Stomach (tissue), 9 donors: Measurements from ENCODE around the gene PTCH2. TPM values are rescaled to one million over a fixed set of nuclear protein-coding genes. Genes with fewer than 3 reads are reported as not detected.

ENCODE experiments used
- DNase-seq, 2 donors: peaks; one replicate each; pipeline versions ENCODE4 v3.0.0 to v3.0.0-alpha.2; 2013 to 2019
- H3K27ac ChIP-seq, 5 donors: fragments of 200-600 bp in 4 of 5; sonication (generic) in 4 of 5; one replicate each; pipeline ENCODE4 v1.5.1; 2013 to 2019; ENCODE audit warnings: mild to moderate bottlenecking in 1 of 5, moderate library complexity in 1 of 5
- H3K27me3 ChIP-seq, 3 donors: fragments of 200-600 bp; sonication (generic); one replicate each; pipeline ENCODE4 v1.5.1; 2017 to 2019; ENCODE audit warnings: mixed run types in 1 of 3
- H3K36me3 ChIP-seq, 4 donors: fragments of 200-600 bp; sonication (generic); 1 replicate in 3 of 4; 2 replicates in 1 of 4; pipeline ENCODE4 v1.5.1; 2016 to 2019
- H3K4me1 ChIP-seq, 4 donors: fragments of 200-600 bp; sonication (generic); one replicate each; pipeline ENCODE4 v1.5.1; 2016 to 2019
- H3K4me3 ChIP-seq, 4 donors: fragments of 200-600 bp; sonication (generic) in 3 of 4; one replicate each; pipeline ENCODE4 v1.5.1; 2016 to 2019; ENCODE audit warnings: mild to moderate bottlenecking in 1 of 4
- H3K9me3 ChIP-seq, 4 donors: fragments of 200-600 bp; sonication (generic); one replicate each; pipeline ENCODE4 v1.5.1; 2016 to 2019
- EP300 ChIP-seq: sonication (generic); formaldehyde crosslinking; IDR thresholded peaks from one replicate; pipeline ENCODE4 v1.6.1; 2017; ENCODE audit warnings: antibody characterized with exemption
- POLR2A ChIP-seq, 4 donors: fragments of 450-650 bp; IDR thresholded peaks; one replicate each; pipeline ENCODE4 v1.6.1; 2016; ENCODE audit warnings: antibody characterized with exemption in 4 of 4, control low read depth in 2 of 4, mild to moderate bottlenecking in 1 of 4, moderate library complexity in 1 of 4
- POLR2AphosphoS5 ChIP-seq, 3 donors: sonication (generic); formaldehyde crosslinking; IDR thresholded peaks; one replicate each; pipeline ENCODE4 v1.6.1; 2016; ENCODE audit warnings: antibody characterized with exemption in 3 of 3
- WGBS, 5 donors: extraction: QIAGEN DNeasy Blood & Tissue Kit in 3 of 5; methylation state at CpG; one replicate each; pipeline versions ENCODE4 v1.1.5 to v1.1.7; 2013 to 2018; 5-methylcytosine and 5-hydroxymethylcytosine counted together
- intact Hi-C: fragments of 100-400 bp; cut with DNase I; formaldehyde crosslinking; loops from one replicate; pipeline ENCODE4 v1.15.1; 2023; ENCODE audit warnings: low total_unique reads
- polyA plus RNA-seq, 3 donors: library from polyadenylated mRNA; stranded (reverse); fragments of 200-250 nt; gene quantifications; one replicate each; pipeline ENCODE4 v1.2.3, GENCODE V29; 2013
- total RNA-seq, 5 donors: library from RNA; depleted of rRNA; stranded (reverse); fragments of >200 nt; gene quantifications; one replicate each; pipeline versions ENCODE4 v1.1.0 to v1.2.3, GENCODE V29; 2014 to 2016
- TF ChIP-seq, protein P1 (sequence below), 7 experiments: fragments of 450-650 bp in 4 of 7; fragments of 200-600 bp in 3 of 7; sonication (generic) in 3 of 7; IDR thresholded peaks; one replicate each; pipeline ENCODE4 v1.5.1; 2016 to 2019; ENCODE audit warnings: antibody characterized with exemption in 7 of 7, control low read depth in 2 of 7, mild to moderate bottlenecking in 1 of 7
- donor health status: healthy with polysubstance abuse.
- donor health status: Bipolar disorder and iron deficiency.
- donor health status: healthy.

PTCH2 gene
- total and polyA plus RNA-seq, 8 donors: under 0.01 to 2.3 (median 0.40) TPM; not detected in 2

GRCh38 chr1:44790968-44791801 is 51.9 kb downstream of the PTCH2 start:
- peak in 1 of 2 donors; percentile 56 for DNase-seq
- Histone ChIP-seq H3K27ac (no peak overlapping the region), H3K4me1 (peaks cover 5 to 7% (median 7%) of the 10 kb centered on the region in 4 donors), H3K27me3 (no peaks in the 10 kb centered on the region), H3K36me3 (no peaks in the 10 kb centered on the region), H3K9me3 (no peaks in the 10 kb centered on the region), H3K4me3 (no peak overlapping the region)
- TF ChIP-seq, protein P1, sequence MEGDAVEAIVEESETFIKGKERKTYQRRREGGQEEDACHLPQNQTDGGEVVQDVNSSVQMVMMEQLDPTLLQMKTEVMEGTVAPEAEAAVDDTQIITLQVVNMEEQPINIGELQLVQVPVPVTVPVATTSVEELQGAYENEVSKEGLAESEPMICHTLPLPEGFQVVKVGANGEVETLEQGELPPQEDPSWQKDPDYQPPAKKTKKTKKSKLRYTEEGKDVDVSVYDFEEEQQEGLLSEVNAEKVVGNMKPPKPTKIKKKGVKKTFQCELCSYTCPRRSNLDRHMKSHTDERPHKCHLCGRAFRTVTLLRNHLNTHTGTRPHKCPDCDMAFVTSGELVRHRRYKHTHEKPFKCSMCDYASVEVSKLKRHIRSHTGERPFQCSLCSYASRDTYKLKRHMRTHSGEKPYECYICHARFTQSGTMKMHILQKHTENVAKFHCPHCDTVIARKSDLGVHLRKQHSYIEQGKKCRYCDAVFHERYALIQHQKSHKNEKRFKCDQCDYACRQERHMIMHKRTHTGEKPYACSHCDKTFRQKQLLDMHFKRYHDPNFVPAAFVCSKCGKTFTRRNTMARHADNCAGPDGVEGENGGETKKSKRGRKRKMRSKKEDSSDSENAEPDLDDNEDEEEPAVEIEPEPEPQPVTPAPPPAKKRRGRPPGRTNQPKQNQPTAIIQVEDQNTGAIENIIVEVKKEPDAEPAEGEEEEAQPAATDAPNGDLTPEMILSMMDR (IDR thresholded peaks at IDR 0.05): no peak
- no peak for TF ChIP-seq POLR2A (IDR thresholded peaks at IDR 0.05)
- no peak for TF ChIP-seq POLR2AphosphoS5 (IDR thresholded peaks at IDR 0.05)
- TF ChIP-seq EP300: no peak
- intact Hi-C loops: loop anchor here (5.0 kb wide), 1 partner anchor 46 kb away; no protein-coding TSS in a partner anchor
- 45 to 68% (median 53%) methylated on average over 7 of the region's 7 CpGs for WGBS, 5 donors

- Histone ChIP-seq H3K4me3 (no peak within 1 kb of the TSS), H3K4me1 (peaks cover 32 to 36% (median 34%) of the 10 kb centered on the region in 4 donors), H3K27me3 (no peaks in the 10 kb centered on the region), H3K9me3 (no peaks in the 10 kb centered on the region), H3K36me3 (no peaks in the 10 kb centered on the region), H3K27ac (peak within 1 kb of the TSS in 2 of 5 donors; percentile 27 to 72)
- no peak for TF ChIP-seq POLR2AphosphoS5 (IDR thresholded peaks at IDR 0.05)
- TF ChIP-seq EP300: no peak
- TF ChIP-seq POLR2A (IDR thresholded peaks at IDR 0.05): no peak
- TF ChIP-seq, protein P1 (IDR thresholded peaks at IDR 0.05): no peak
- 79 to 95% (median 84%) methylated on average over 7 to 9 of the region's 9 CpGs for WGBS, 5 donors
- intact Hi-C loops: no loop called here
- DNase-seq: peak in 1 of 2 donors; percentile 12
Observed at GRCh38 chr1:44788120-44788860, 54.8 kb downstream of the PTCH2 start, which contains the start of gene BEST4. TSS of gene BEST4 (minus strand) at chr1:44788170. CDS start at chr1:44787705, 465 bp downstream.

GRCh38 chr1:44787506-44787905 is 55.5 kb downstream of the PTCH2 start:
- TF ChIP-seq POLR2A (IDR thresholded peaks at IDR 0.05) (no peak), POLR2AphosphoS5 (IDR thresholded peaks at IDR 0.05) (no peak), EP300 (no peak)
- TF ChIP-seq, protein P1 (IDR thresholded peaks at IDR 0.05): no peak
- H3K27me3 ChIP-seq: no peaks in the 10 kb centered on the region
- WGBS, 5 donors: 93 to 96% (median 94%) methylated on average over 9 to 10 of the region's 10 CpGs
- DNase-seq: no peak
- H3K9me3 ChIP-seq: no peaks in the 10 kb centered on the region
- H3K4me1 ChIP-seq: peaks cover 32 to 36% (median 34%) of the 10 kb centered on the region in 4 donors
- intact Hi-C loops: no loop called here
- H3K27ac ChIP-seq: no peak overlapping the region
- no peak overlapping the region for H3K4me3 ChIP-seq
- H3K36me3 ChIP-seq: no peaks in the 10 kb centered on the region

DNA sequence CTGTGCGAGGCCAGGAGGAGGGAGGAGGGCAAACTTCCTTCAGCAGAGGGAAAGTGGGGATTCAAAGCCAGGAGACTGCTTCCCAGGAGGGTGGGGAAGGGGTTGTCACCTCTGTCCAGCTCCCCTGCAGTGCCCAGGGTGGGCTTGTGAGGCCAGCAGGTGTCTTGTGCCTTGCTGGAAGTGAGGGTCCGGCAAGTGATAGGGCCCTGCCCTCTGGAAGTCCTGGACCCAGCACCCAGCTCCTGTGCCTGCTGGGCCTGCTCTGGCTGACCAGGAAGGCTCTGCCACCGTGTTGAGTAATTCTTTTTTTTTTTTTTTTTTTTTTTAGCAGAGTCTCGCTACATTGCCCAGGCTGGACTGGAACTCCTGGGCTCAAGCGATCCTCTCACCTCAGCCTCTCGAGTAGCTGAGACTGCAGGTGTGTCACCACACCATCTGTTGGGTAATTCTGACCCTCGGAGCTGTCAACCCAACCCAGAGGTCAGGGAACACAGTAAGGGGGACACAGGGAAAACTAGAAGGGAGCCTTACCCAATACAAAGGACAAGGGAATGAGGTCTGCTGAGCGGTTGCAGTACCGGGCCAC is 56.1 kb downstream of the PTCH2 start:
- Histone ChIP-seq H3K4me3 (peak overlapping the region in 2 of 4 donors; percentile 47 to 51), H3K36me3 (peaks cover 0 to 5% (median 3%) of the 10 kb centered on the region in 4 donors), H3K9me3 (no peaks in the 10 kb centered on the region), H3K27ac (peak overlapping the region; percentile 27 to 78 (median 52)), H3K4me1 (peaks cover 32 to 36% (median 34%) of the 10 kb centered on the region in 4 donors), H3K27me3 (no peaks in the 10 kb centered on the region)
- DNase-seq: no peak
- WGBS, 5 donors: 79 to 85% (median 83%) methylated on average over 8 to 9 of the region's 9 CpGs
- TF ChIP-seq, protein P1 (IDR thresholded peaks at IDR 0.05): no peak
- no peak for TF ChIP-seq POLR2AphosphoS5 (IDR thresholded peaks at IDR 0.05)
- no peak for TF ChIP-seq POLR2A (IDR thresholded peaks at IDR 0.05)
- no peak for TF ChIP-seq EP300
- intact Hi-C loops: no loop called here
